G401 (cell line): Measurements from ENCODE around the gene CCDC68. TPM values are rescaled to one million over a fixed set of nuclear protein-coding genes. Genes with fewer than 3 reads are reported as not detected.
"Not testable (repeated sequence)": the region's sequence is repeated elsewhere in the genome, so short reads cannot be mapped to it uniquely, and the experiment has no call there.

Experiments used
- DNase-seq: peaks from one replicate; pipeline ENCODE4 v3.0.0-alpha.2; 2015; ENCODE audit warnings: low spot score
- in situ Hi-C: cut with HindIII; loops from 2 replicates; pipeline ENCODE4 v1.10.0; 2016; ENCODE audit warnings: low sequenced_read_pairs, mixed read lengths
- total RNA-seq: library from RNA; depleted of rRNA; stranded (reverse); fragments of >200 nt; shearing (Covaris generic); gene quantifications from 2 replicates; pipeline ENCODE4 v1.2.3, GENCODE V29; 2014

CCDC68 gene
- total RNA-seq, 1 experiment from 2014 or later = not detected

GRCh38 chr18:54882318-54882717 lies 76.9 kb downstream of the CCDC68 start:
- DNase-seq = no peak
- in situ Hi-C loops = no loop called here

GRCh38 chr18:54881229-54881768 lies 78.0 kb downstream of the CCDC68 start:
- DNase-seq = no peak
- in situ Hi-C loops = no loop called here

GRCh38 chr18:54880395-54881105 lies 78.7 kb downstream of the CCDC68 start:
- DNase-seq = no peak
- in situ Hi-C loops = no loop called here

- DNase-seq = no peak
- in situ Hi-C loops = no loop called here
These were observed 79.6 kb downstream of the CCDC68 start for GRCh38 chr18:54879691-54880090.

GRCh38 chr18:54878659-54879358 lies 80.5 kb downstream of the CCDC68 start:
- in situ Hi-C loops = no loop called here
- DNase-seq = no peak

- DNase-seq = no peak
- in situ Hi-C loops = no loop called here
These were observed 81.1 kb downstream of the CCDC68 start for GRCh38 chr18:54878159-54878622.

- DNase-seq = no peak
- in situ Hi-C loops = no loop called here
These were observed 82.2 kb downstream of the CCDC68 start for GRCh38 chr18:54877076-54877475.

- DNase-seq = no peak
- in situ Hi-C loops = no loop called here
These were observed 84.2 kb downstream of the CCDC68 start for GRCh38 chr18:54875063-54875462.

GRCh38 chr18:54873884-54874255 lies 85.4 kb downstream of the CCDC68 start:
- no peak for DNase-seq
- in situ Hi-C loops = no loop called here

- no peak for DNase-seq
- in situ Hi-C loops = no loop called here
These were observed 86.6 kb downstream of the CCDC68 start for GRCh38 chr18:54872681-54873080.

- in situ Hi-C loops = no loop called here
- DNase-seq = no peak
These were observed 88.0 kb downstream of the CCDC68 start for GRCh38 chr18:54871231-54871630.

GRCh38 chr18:54867131-54867530 lies 92.1 kb downstream of the CCDC68 start:
- in situ Hi-C loops = no loop called here
- DNase-seq = no peak

GRCh38 chr18:54860941-54861340 lies 98.3 kb downstream of the CCDC68 start:
- in situ Hi-C loops = no loop called here
- no peak for DNase-seq

- in situ Hi-C loops = no loop called here
- DNase-seq = no peak
These were observed 99.4 kb downstream of the CCDC68 start for GRCh38 chr18:54859667-54860421.

- in situ Hi-C loops = no loop called here
- no peak for DNase-seq
These were observed 101.8 kb downstream of the CCDC68 start for GRCh38 chr18:54857499-54857898.

- no peak for DNase-seq
- in situ Hi-C loops = no loop called here
These were observed 103.1 kb downstream of the CCDC68 start for GRCh38 chr18:54856105-54856646.

- in situ Hi-C loops = not testable (repeated sequence)
These were observed 104.2 kb downstream of the CCDC68 start for GRCh38 chr18:54855050-54855449.

GRCh38 chr18:54852780-54853675 lies 106.2 kb downstream of the CCDC68 start:
- no peak for DNase-seq
- in situ Hi-C loops = no loop called here

More at GRCh38 chr18:54855050-54855449, 104.2 kb downstream of the CCDC68 start:
- DNase-seq = not testable (repeated sequence)
